Endothelial cell of hepatic sinusoid (primary cell): Measurements from ENCODE around the gene UBXN10.

Experiments
- in situ Hi-C: cut with HindIII; loops from 2 replicates; pipeline ENCODE4 v1.10.0; 2017; ENCODE audit warnings: low sequenced_read_pairs

The UBXN10 gene

DNA sequence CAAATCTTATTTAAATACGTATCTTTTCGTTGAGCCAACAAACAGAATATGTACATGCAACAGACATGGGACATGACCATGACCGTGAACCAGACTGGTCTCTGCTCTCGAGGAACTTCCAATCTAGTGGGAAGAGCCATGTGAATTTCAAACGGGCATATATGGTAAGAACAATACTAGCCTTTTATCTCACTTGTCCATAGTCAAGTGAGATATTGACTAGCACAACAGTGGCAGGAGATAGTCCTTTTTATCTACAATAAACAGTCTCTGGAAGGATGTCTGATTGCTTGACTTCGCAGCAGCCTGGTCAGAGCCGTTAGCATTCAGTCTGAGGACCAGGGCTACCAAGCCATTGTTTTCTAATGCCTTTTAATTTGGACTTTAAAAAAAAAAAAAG lies 13.0 kb downstream of the UBXN10 start:
- in situ Hi-C loops, result no loop called here

- in situ Hi-C loops, result no loop called here
Observed at GRCh38 chr1:20199403-20199802, 13.5 kb downstream of the UBXN10 start.

GRCh38 chr1:20199840-20200239 lies 13.9 kb downstream of the UBXN10 start:
- in situ Hi-C loops, result no loop called here

GRCh38 chr1:20200966-20201365 lies 15.1 kb downstream of the UBXN10 start:
- in situ Hi-C loops, result no loop called here

DNA sequence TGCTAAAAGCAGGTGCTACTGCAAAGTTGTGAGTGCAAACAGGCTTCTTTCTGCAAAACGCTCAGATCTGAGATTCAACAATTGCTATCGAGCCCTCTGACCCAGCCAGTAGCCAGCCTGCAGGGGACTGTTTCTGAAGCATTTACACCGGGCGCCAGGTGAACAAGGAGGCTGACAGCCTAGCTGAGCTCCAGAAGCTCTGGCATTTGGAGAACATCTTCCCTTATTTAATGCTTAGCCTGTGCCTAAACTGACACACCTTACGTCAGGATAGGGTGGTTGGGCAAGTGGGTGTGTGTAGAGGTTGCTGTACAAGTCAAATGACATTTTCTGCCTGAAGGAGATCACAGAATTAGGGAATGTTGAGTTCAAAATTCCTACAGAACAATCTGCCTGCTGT lies 16.3 kb downstream of the UBXN10 start:
- in situ Hi-C loops, result no loop called here

DNA sequence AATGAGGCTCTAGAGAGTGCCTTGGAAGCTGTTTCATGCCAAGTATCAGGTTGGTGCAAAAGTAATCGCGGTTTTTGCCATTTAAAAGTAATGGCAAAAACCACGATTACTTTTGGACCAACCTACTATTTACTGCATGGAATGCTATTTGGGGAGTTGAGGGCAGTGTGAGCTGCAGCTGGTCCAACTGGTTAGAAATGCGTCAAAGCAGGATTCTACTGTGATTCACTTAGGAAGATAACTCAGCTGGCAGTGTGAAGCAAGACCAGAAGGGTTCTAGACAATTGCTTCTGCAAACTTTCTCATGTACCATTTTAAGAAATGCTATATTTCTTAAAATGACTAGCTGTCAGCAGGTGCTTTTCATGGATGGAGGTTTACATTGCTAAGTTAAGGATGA lies 21.6 kb downstream of the UBXN10 start:
- in situ Hi-C loops, result no loop called here

DNA sequence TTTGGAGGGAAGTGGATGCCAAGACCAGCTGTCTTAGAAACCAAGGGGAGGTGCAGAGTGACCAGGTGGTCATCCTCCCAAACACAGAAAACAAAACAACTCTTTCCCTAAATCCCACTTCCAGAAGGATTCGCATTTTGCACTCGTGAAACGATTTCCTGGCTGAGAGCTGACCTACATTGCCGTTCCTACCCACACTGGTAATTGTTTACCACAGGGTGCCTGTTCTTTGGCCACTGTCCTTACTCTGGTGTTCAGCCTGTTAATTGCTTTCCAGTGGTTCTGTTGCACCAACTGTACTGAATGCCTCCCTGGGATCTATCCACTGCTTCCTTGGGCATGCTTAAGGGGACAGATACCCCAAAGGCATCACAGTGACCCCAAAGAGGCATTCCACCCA lies 23.6 kb downstream of the UBXN10 start:
- in situ Hi-C loops, result no loop called here

DNA sequence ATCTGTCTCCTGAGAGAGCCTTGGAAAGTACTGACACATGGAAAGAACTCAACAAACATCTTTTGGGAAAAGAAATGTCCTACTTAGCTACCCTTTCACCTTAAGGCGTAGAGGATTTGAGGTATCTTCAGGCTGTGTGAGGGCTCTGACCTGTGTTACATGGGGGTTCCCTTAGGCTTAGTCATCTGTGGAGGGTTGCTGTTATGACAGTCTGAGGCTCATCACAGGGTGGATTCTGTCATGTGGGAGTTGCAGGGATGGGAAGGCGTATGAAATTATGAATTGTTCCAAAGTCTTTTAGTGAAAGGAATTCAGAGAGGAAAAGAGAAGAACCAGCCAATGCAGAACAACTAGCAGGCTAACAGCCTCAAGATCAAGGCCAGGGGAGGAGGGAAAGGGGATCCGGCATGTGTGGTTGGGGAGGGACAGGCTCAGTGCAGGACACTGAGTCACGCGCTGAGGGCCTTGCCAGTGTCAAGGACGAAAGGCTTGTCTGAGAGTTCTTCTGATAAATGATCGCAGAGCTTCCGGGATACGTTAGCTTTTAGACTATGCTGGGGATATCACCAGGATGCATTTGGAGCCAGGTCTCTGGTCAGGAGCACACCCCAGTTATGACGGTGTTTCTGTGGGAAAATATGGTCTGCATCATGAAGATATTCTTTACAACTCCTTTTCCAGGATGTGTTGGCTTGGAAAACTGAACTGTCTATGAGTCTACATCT lies 25.0 kb downstream of the UBXN10 start:
- in situ Hi-C loops, result loop anchor here (10.0 kb wide), 1 partner anchor 234 kb away; no protein-coding TSS in a partner anchor

- in situ Hi-C loops, result loop anchor here (10.0 kb wide), 1 partner anchor 233 kb away; no protein-coding TSS in a partner anchor
Observed at GRCh38 chr1:20211511-20211931, 25.6 kb downstream of the UBXN10 start.

GRCh38 chr1:20212085-20212684 lies 26.3 kb downstream of the UBXN10 start:
- in situ Hi-C loops, result loop anchor here (10.0 kb wide), 1 partner anchor 233 kb away; no protein-coding TSS in a partner anchor

DNA sequence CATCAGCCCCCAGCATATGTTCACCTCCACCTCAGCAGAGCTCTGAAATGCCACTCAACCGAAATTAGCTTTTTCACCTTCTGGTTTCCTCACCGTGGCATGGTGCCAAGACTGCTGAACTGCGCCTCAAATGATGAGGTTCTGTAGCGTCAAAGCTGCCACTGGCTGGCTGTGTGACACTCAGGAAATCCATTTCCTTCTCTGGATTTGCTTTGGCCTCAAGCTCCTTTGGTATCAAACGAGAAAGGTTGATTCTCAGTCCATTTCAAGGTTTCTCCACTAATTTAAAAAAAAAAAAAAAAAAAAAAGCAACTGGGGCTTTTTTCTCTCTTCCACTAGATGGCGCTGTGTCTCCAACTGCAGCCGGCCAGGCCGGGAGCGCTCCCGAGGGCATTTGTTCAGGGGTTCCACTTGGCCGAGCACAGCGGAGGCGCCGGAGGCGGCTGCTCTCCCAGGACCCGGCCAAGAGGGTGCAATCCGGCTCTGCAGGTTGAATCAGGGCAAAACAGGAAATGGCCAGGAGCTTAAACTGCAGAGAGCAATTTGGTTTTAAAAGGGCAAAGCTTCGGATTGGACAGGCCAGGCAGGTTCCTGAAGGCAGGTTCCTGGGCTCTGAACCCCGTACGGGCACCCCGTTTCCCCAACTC lies 26.9 kb downstream of the UBXN10 start:
- in situ Hi-C loops, result loop anchor here (10.0 kb wide), 1 partner anchor 232 kb away; no protein-coding TSS in a partner anchor

DNA sequence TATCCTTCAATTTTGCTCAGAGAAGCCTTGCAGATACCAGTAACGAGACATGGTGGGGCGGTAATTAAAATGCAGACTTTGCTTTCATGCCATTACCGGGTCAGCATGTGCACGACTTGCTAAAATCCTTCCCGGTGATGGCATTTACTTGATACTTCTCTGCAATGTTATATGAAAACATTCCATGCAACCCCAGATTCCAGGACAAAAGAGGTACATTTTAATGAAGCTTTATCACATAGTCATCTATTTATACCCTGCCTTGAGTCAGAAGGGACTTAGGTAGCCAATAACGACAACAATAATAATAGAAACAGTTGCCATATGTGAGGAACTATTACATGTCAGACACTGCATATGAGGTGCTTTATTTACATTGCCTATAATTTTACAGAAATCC lies 29.8 kb downstream of the UBXN10 start:
- in situ Hi-C loops, result loop anchor here (5.0 to 10.0 kb wide), 2 partner anchors 92 to 229 kb away; no protein-coding TSS in a partner anchor

DNA sequence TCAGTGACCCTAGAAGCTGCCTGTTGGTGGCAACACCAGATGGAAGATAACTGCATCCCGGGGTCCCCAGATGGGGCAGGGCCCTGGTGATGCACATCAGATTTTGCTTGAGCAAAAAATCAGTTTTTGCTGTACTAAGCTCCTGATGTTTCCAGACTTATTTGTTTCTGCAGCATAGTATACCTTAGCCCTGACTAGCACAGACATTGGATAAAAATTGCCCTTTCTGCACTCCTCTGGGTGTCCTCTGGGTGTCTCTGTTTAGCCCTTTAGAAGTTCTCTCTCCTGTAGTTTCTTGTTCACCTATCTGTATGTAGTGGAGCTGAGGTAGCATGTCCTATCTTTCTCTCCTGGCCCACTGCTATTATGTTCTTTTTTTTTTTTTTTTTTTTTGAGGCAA lies 30.7 kb downstream of the UBXN10 start:
- in situ Hi-C loops, result loop anchor here (5.0 to 10.0 kb wide), 2 partner anchors 91 to 228 kb away; no protein-coding TSS in a partner anchor

- in situ Hi-C loops, result loop anchor here (5.0 to 10.0 kb wide), 2 partner anchors 88 to 226 kb away; no protein-coding TSS in a partner anchor
Observed at GRCh38 chr1:20219053-20219452, 33.2 kb downstream of the UBXN10 start.

DNA sequence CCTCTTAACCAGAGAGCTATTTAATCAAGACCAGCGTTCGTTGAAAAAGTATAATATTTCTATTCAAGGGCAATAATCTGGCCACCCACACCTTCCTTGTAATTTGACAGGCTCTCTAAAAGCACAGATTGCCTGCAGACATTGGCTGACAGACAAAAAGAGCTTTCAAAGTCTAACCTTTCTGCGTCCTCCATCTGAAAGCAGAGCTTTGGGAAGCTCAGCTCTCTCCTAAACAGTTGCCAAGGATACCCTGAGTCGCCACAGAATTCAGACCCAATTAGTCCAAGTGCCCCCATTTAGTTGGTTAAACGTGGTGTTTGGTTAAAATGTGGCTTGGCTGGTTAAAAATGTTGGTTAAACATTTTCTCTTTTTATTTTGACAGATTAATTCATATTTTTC lies 34.1 kb downstream of the UBXN10 start:
- in situ Hi-C loops, result no loop called here

- in situ Hi-C loops, result no loop called here
Observed at GRCh38 chr1:20223106-20223505, 37.2 kb downstream of the UBXN10 start.

DNA sequence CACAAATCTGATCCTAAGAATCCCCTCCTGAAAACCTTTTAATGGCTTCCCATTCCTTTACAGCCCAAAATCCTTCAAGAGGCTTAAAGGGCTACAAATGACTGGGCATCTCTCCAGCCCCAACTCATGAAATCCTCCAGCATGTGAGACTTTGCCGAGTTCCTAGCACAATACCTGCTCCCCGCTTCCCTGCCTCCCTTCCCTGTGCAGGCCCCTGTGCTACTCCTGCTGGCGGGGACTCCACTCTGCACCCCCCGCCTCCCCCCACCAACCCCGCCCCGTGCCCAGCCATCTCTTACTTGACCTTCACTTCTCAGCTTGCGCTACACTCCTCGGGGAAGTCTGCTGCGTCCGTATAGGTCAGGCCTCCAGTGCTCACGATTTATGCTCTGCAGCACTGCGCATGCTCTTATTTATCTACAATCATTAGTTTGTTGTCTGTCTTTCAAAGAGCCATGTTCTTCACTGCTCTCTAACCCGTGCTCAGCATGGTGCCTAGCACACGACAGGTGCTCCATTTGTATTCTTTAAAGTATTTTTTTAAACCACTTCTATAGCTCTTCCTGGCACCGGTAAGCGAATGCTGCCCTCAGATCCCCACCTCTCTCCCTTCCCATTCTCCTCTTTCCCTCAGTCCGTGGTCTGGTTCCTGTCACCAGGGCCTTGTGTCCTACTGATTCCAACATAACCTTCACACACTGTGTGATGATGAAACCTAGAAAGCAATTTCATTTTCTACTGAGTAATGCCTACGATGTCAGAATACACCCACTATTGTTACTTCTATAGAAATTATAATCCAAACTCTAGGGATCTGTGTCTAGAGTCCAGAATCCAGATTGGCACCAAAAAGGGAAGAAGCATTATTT lies 37.9 kb downstream of the UBXN10 start:
- in situ Hi-C loops, result no loop called here

DNA sequence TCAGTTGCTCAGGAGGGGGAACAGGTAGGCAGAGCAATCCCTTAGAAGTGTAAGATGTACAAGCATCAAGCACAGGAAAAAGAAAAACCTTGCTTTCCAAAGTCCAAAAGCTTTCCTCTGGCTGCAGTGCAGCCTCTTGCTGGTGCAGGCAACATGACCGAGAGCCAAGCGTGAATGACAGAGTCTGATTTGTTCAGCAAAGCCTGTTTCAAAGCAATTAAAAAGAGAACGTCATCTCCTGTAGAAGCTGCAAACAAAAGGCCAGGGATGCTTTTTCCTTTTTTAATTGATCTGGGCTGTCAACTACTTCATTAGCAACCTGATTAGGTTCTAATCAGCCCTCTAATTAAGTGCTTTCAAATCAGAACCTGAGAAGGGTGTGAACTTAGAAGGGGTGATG lies 38.6 kb downstream of the UBXN10 start:
- in situ Hi-C loops, result no loop called here

GRCh38 chr1:20227704-20228103 lies 41.8 kb downstream of the UBXN10 start:
- in situ Hi-C loops, result no loop called here

GRCh38 chr1:20228314-20228825 lies 42.5 kb downstream of the UBXN10 start:
- in situ Hi-C loops, result no loop called here
